ENCODE data around the gene HSH2D. TPM values are rescaled to one million over a fixed set of nuclear protein-coding genes. Genes with fewer than 3 reads are reported as not detected.

HSH2D gene
- total and polyA plus RNA-seq, 4 donors, result 0.10 to 2.5 (median 1.3) TPM

DNA sequence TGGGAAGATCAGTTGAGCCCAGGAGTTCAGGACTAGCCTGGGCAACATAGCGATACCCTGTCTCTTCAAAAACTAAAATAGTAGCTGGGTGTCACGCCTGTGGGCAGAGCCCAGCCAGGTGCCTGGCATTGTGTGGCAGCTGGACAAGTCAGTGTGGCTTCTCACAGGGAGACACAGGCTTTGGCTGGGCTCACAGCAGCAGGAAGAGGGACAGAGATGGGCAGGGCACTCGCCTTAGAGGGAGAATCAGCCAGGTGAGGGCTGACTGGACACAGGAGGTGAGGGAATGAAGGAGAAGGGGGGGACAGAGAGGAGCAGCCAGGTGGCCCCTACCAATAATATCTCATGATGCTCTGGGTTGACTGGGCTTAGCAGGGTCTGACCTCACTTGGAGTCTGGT is 45.0 kb downstream of the HSH2D start:
- WGBS, 2 donors, result 94 to 95% methylated on average over 3 of the region's 3 CpGs
- intact Hi-C loops (cut with DNase I), result loop anchor here in 1 of 2 donors (10.0 kb wide), 1 partner anchor 74 kb away; the partner anchor contains the start of gene RAB8A
- ATAC-seq (ENCODE audit: low FRiP score) (no peak), DNase-seq (peak in 1 of 2 donors; percentile 53)
- no peak overlapping the region for H3K27ac ChIP-seq (ENCODE audit: low read depth in 1 of 2, low read length in 2 of 2)
- H3K4me3 ChIP-seq (ENCODE audit: low read length in 2 of 2), result no peak overlapping the region
- no peaks in the 10 kb centered on the region for H3K9me3 ChIP-seq (ENCODE audit: control insufficient read depth, low read length)
- peaks cover 0 to 1% of the 10 kb centered on the region in 2 donors for H3K36me3 ChIP-seq (ENCODE audit: control insufficient read depth in 1 of 2, insufficient read depth in 2 of 2, low read length in 1 of 2)
- no peaks in the 10 kb centered on the region for H3K27me3 ChIP-seq (ENCODE audit: control insufficient read depth in 1 of 2, insufficient read depth in 2 of 2, low read length in 1 of 2)
- no peaks in the 10 kb centered on the region for H3K4me1 ChIP-seq (ENCODE audit: control insufficient read depth in 1 of 2, insufficient read depth in 2 of 2, low read length in 2 of 2)

DNA sequence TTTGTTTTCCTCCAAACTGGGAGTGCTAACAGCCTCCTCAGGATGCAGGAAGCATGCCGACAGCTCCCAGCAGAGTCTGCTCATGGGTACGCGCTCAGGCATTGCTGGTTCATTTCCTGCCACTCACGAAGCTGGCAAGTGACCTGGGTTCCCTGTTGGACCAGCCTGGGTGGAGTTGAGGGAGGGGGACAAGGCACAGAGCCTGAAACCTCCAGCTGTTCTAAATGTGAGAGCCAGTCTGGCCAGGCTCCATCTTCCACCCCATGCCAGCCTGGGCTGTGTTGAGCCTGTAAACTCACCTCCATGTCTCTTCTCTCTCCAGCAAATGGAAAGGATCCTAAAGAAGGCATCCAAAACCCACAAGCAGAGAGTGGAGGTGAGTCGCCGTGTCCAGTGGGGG is 46.7 kb downstream of the HSH2D start:
- no peaks in the 10 kb centered on the region for H3K27me3 ChIP-seq (ENCODE audit: control insufficient read depth in 1 of 2, insufficient read depth in 2 of 2, low read length in 1 of 2)
- H3K4me3 ChIP-seq (ENCODE audit: low read length in 2 of 2), result no peak overlapping the region
- H3K36me3 ChIP-seq (ENCODE audit: control insufficient read depth in 1 of 2, insufficient read depth in 2 of 2, low read length in 1 of 2), result peaks cover 0 to 1% of the 10 kb centered on the region in 2 donors
- WGBS, 2 donors, result 77 to 82% methylated on average over 6 of the region's 6 CpGs
- peak in 1 of 2 donors; percentile 30 for DNase-seq
- ATAC-seq (ENCODE audit: low FRiP score), result no peak
- no peaks in the 10 kb centered on the region for H3K9me3 ChIP-seq (ENCODE audit: control insufficient read depth, low read length)
- intact Hi-C loops (cut with DNase I), result no loop called here
- no peaks in the 10 kb centered on the region for H3K4me1 ChIP-seq (ENCODE audit: control insufficient read depth in 1 of 2, insufficient read depth in 2 of 2, low read length in 2 of 2)
- H3K27ac ChIP-seq (ENCODE audit: low read depth in 1 of 2, low read length in 2 of 2), result no peak overlapping the region

GRCh38 chr19:16190736-16191135 is 47.3 kb downstream of the HSH2D start:
- Histone ChIP-seq H3K27me3 (ENCODE audit: control insufficient read depth in 1 of 2, insufficient read depth in 2 of 2, low read length in 1 of 2) (no peaks in the 10 kb centered on the region), H3K36me3 (ENCODE audit: control insufficient read depth in 1 of 2, insufficient read depth in 2 of 2, low read length in 1 of 2) (peaks cover 0 to 1% of the 10 kb centered on the region in 2 donors), H3K4me3 (ENCODE audit: low read length in 2 of 2) (no peak overlapping the region), H3K27ac (ENCODE audit: low read depth in 1 of 2, low read length in 2 of 2) (no peak overlapping the region), H3K9me3 (ENCODE audit: control insufficient read depth, low read length) (no peaks in the 10 kb centered on the region), H3K4me1 (ENCODE audit: control insufficient read depth in 1 of 2, insufficient read depth in 2 of 2, low read length in 2 of 2) (no peaks in the 10 kb centered on the region)
- 91 to 94% methylated on average over 10 of the region's 10 CpGs for WGBS, 2 donors
- DNase-seq (peak in 1 of 2 donors; percentile 34), ATAC-seq (ENCODE audit: low FRiP score) (no peak)
- intact Hi-C loops (cut with DNase I), result no loop called here

DNA sequence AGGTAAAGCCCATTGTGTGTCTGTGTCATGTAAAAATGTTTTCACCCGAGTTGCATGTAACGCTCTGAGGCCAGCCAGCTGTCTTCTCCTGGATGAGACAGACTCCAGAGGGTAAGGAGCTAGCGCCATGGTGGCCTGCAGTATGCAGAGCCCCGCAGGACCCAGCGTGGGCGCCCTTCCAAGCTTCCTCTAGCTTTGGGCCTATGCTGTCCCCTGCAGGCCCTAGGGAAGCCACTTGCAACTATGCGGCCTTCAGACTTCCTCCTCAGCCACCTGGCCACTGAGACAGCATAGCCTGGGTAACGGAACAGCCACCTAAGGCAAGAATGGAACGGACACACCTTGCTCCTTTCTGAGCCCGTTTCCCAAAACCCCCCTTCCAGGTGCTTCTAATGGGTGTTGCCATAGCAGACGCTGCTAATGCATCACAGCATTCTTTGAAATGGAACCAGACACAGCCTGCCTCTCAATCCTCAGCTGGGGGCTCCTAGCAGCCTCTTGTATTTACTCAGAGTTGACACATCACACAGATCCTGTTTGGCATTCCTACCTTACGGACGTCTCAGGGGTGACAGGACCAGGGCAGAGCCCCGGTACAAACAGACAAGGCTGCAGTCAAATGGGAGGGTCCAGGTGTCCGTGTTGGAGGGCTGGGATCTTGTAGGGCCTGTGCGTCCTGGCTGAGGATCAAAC is 47.9 kb downstream of the HSH2D start:
- 77 to 82% methylated on average over 16 of the region's 16 CpGs for WGBS, 2 donors
- Histone ChIP-seq H3K27ac (ENCODE audit: low read depth in 1 of 2, low read length in 2 of 2) (no peak overlapping the region), H3K36me3 (ENCODE audit: control insufficient read depth in 1 of 2, insufficient read depth in 2 of 2, low read length in 1 of 2) (peaks cover 0 to 1% of the 10 kb centered on the region in 2 donors), H3K4me3 (ENCODE audit: low read length in 2 of 2) (no peak overlapping the region), H3K4me1 (ENCODE audit: control insufficient read depth in 1 of 2, insufficient read depth in 2 of 2, low read length in 2 of 2) (no peaks in the 10 kb centered on the region), H3K27me3 (ENCODE audit: control insufficient read depth in 1 of 2, insufficient read depth in 2 of 2, low read length in 1 of 2) (no peaks in the 10 kb centered on the region), H3K9me3 (ENCODE audit: control insufficient read depth, low read length) (no peaks in the 10 kb centered on the region)
- peak in 1 of 2 donors; percentile 56 for DNase-seq
- no peak for ATAC-seq (ENCODE audit: low FRiP score)
- intact Hi-C loops (cut with DNase I), result no loop called here

GRCh38 chr19:16193466-16193865 is 50.0 kb downstream of the HSH2D start:
- no peak overlapping the region for H3K4me3 ChIP-seq (ENCODE audit: low read length in 2 of 2)
- WGBS, 2 donors, result 82 to 84% methylated on average over 10 of the region's 10 CpGs
- no peaks in the 10 kb centered on the region for H3K9me3 ChIP-seq (ENCODE audit: control insufficient read depth, low read length)
- no peaks in the 10 kb centered on the region for H3K27me3 ChIP-seq (ENCODE audit: control insufficient read depth in 1 of 2, insufficient read depth in 2 of 2, low read length in 1 of 2)
- H3K27ac ChIP-seq (ENCODE audit: low read depth in 1 of 2, low read length in 2 of 2), result no peak overlapping the region
- peaks cover 0 to 1% of the 10 kb centered on the region in 2 donors for H3K36me3 ChIP-seq (ENCODE audit: control insufficient read depth in 1 of 2, insufficient read depth in 2 of 2, low read length in 1 of 2)
- intact Hi-C loops (cut with DNase I), result no loop called here
- DNase-seq (no peak), ATAC-seq (ENCODE audit: low FRiP score) (no peak)
- no peaks in the 10 kb centered on the region for H3K4me1 ChIP-seq (ENCODE audit: control insufficient read depth in 1 of 2, insufficient read depth in 2 of 2, low read length in 2 of 2)

GRCh38 chr19:16197188-16197621 is 53.7 kb downstream of the HSH2D start:
- ATAC-seq (ENCODE audit: low FRiP score), result peak; percentile 50
- no peak for DNase-seq
- Histone ChIP-seq H3K36me3 (ENCODE audit: control insufficient read depth in 1 of 2, insufficient read depth in 2 of 2, low read length in 1 of 2) (no peaks in the 10 kb centered on the region), H3K27ac (ENCODE audit: low read depth in 1 of 2, low read length in 2 of 2) (peak overlapping the region in 1 of 2 donors; percentile 88), H3K4me3 (ENCODE audit: low read length in 2 of 2) (no peak overlapping the region), H3K27me3 (ENCODE audit: control insufficient read depth in 1 of 2, insufficient read depth in 2 of 2, low read length in 1 of 2) (no peaks in the 10 kb centered on the region), H3K9me3 (ENCODE audit: control insufficient read depth, low read length) (no peaks in the 10 kb centered on the region), H3K4me1 (ENCODE audit: control insufficient read depth in 1 of 2, insufficient read depth in 2 of 2, low read length in 2 of 2) (no peaks in the 10 kb centered on the region)
- intact Hi-C loops (cut with DNase I), result loop anchor here in 1 of 2 donors (1.0 to 5.0 kb wide), 2 partner anchors 12 to 185 kb away; partner anchors contain the start of gene FAM32A
- 29 to 35% methylated on average over 2 of the region's 2 CpGs for WGBS, 2 donors

GRCh38 chr19:16197622-16198369 is 54.3 kb downstream of the HSH2D start, which contains the start of gene AP1M1:
Gene AP1M1, plus strand, starts transcription at chr19:16197911. Its CDS starts 116 bp downstream, at chr19:16198027.
- intact Hi-C loops (cut with DNase I), result loop anchor here in 1 of 2 donors (1.0 to 5.0 kb wide), 2 partner anchors 12 to 185 kb away; partner anchors contain the start of gene FAM32A
- no peaks in the 10 kb centered on the region for H3K9me3 ChIP-seq (ENCODE audit: control insufficient read depth, low read length)
- H3K27me3 ChIP-seq (ENCODE audit: control insufficient read depth in 1 of 2, insufficient read depth in 2 of 2, low read length in 1 of 2), result no peaks in the 10 kb centered on the region
- DNase-seq, result peak; percentile 99 to 100
- H3K4me3 ChIP-seq (ENCODE audit: low read length in 2 of 2), result peak within 1 kb of the TSS; percentile 55 to 90
- WGBS, 2 donors, result 0 to 1% methylated on average over 63 to 65 of the region's 65 CpGs
- no peaks in the 10 kb centered on the region for H3K36me3 ChIP-seq (ENCODE audit: control insufficient read depth in 1 of 2, insufficient read depth in 2 of 2, low read length in 1 of 2)
- H3K27ac ChIP-seq (ENCODE audit: low read depth in 1 of 2, low read length in 2 of 2), result peak within 1 kb of the TSS in 1 of 2 donors; percentile 88
- peak; percentile 95 for ATAC-seq (ENCODE audit: low FRiP score)
- H3K4me1 ChIP-seq (ENCODE audit: control insufficient read depth in 1 of 2, insufficient read depth in 2 of 2, low read length in 2 of 2), result no peaks in the 10 kb centered on the region

- intact Hi-C loops (cut with DNase I), result loop anchor here in 1 of 2 donors (5.0 kb wide), 1 partner anchor 184 kb away; no protein-coding TSS in a partner anchor
- Histone ChIP-seq H3K4me1 (ENCODE audit: control insufficient read depth in 1 of 2, insufficient read depth in 2 of 2, low read length in 2 of 2) (no peaks in the 10 kb centered on the region), H3K9me3 (ENCODE audit: control insufficient read depth, low read length) (no peaks in the 10 kb centered on the region), H3K27ac (ENCODE audit: low read depth in 1 of 2, low read length in 2 of 2) (no peak overlapping the region), H3K4me3 (ENCODE audit: low read length in 2 of 2) (peak overlapping the region; percentile 55 to 90), H3K27me3 (ENCODE audit: control insufficient read depth in 1 of 2, insufficient read depth in 2 of 2, low read length in 1 of 2) (no peaks in the 10 kb centered on the region), H3K36me3 (ENCODE audit: control insufficient read depth in 1 of 2, insufficient read depth in 2 of 2, low read length in 1 of 2) (no peaks in the 10 kb centered on the region)
- ATAC-seq (ENCODE audit: low FRiP score), result peak; percentile 1
- DNase-seq, result no peak
- WGBS, 2 donors, result 1% methylated on average over 18 of the region's 18 CpGs
Measured at GRCh38 chr19:16198370-16198651, 54.8 kb downstream of the HSH2D start.

Measured in aorta (tissue), 5 donors.